Muscle of back (tissue), 11 donors: ENCODE measurements around the gene MRC1. TPM values are rescaled to one million over a fixed set of nuclear protein-coding genes. Genes with fewer than 3 reads are reported as not detected.
A peak's percentile ranks its signal among the peaks of the same experiment; 100 is the strongest.
"Not testable (repeated sequence)": the region's sequence is repeated elsewhere in the genome, so short reads cannot be mapped to it uniquely, and the experiment has no call there.

Experiments
- DNase-seq, 3 donors: peaks; one replicate each; pipeline versions ENCODE4 v3.0.0 to v3.0.0-alpha.2; 2013
- polyA plus RNA-seq, 10 donors: library from polyadenylated mRNA; unstranded; fragments of 120-200 nt; gene quantifications; one replicate each; pipeline ENCODE4 v1.2.1, GENCODE V29; 2013; ENCODE audit not compliant: insufficient read length in 10 of 10

Gene MRC1
- polyA plus RNA-seq, 10 donors, result 12.9 to 18.7 (median 15.9) TPM

- DNase-seq, result no peak
Measured at GRCh38 chr10:17905491-17905890, 96.3 kb downstream of the MRC1 start.

DNA sequence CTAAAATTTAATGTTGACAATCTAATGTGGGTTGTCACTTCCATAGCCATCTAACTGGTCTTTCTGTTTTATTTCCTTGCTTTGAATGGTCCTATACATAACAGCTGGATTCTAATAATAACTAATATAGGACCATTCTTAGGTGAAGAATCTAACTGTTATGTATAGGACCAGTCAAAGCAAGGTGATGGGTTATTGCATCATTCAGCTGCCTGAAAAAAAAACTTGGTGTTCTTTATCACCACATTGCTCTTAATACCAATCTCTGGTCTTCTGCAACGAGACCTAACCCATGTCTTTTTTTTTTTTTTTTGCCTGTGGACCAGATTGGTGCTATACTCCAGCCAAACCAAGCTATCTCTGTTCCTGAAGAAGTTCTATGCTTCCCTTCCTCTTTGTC is 96.9 kb downstream of the MRC1 start:
- DNase-seq, result no peak

- DNase-seq, result no peak
Measured at GRCh38 chr10:17907641-17908040, 98.5 kb downstream of the MRC1 start.

GRCh38 chr10:17910125-17910789 is 101.1 kb downstream of the MRC1 start:
- DNase-seq, result peak; percentile 15 to 52 (median 24)

GRCh38 chr10:17912754-17913153 is 103.6 kb downstream of the MRC1 start:
- no peak for DNase-seq

DNA sequence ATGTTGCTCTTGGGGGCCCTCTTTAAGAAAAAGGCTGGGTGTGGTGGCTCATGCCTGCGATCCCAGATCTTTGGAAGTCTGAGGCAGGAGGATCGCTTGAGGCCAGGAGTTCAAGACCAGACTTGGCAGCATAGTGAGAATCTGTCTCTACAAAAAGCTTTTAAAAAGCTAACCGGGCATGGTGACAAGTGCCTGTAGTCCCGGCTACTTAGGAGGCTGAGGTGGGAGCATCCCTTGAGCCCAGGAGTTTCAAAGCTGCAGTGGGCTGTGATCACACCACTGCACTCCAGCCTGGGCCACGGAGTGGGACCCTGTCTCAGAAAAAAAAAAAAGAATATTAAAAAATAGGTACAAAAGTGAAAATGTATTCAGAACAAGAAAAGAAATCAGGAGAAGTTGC is 104.5 kb downstream of the MRC1 start:
- no peak for DNase-seq

- DNase-seq, result no peak
Measured at GRCh38 chr10:17914169-17915045, 105.3 kb downstream of the MRC1 start.

DNA sequence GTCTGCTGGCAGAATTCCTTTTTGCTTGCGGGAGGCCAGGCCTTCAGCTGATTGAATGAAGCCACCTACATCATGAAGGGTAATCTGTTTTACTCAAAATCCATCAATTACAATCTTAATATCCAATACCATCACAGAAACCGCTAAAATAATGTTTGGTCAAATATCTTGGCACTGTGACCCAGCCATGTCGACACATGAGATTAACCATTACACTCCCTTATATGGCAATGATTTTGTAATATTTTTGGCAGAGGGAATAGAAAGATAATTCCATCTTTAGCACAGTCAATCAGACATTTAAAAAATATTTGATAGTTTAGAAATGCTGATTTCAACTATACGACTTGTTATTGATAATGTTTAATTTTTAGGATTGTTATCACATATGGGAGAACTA is 106.0 kb downstream of the MRC1 start:
- no peak for DNase-seq

- DNase-seq, result no peak
Measured at GRCh38 chr10:17918187-17918903, 109.2 kb downstream of the MRC1 start.

GRCh38 chr10:17921378-17921777 is 112.2 kb downstream of the MRC1 start:
- DNase-seq, result no peak

- peak in 1 of 3 donors; percentile 52 for DNase-seq
Measured at GRCh38 chr10:17923728-17924127, 114.6 kb downstream of the MRC1 start.

- no peak for DNase-seq
Measured at GRCh38 chr10:17943033-17943745, 134.0 kb downstream of the MRC1 start.

DNA sequence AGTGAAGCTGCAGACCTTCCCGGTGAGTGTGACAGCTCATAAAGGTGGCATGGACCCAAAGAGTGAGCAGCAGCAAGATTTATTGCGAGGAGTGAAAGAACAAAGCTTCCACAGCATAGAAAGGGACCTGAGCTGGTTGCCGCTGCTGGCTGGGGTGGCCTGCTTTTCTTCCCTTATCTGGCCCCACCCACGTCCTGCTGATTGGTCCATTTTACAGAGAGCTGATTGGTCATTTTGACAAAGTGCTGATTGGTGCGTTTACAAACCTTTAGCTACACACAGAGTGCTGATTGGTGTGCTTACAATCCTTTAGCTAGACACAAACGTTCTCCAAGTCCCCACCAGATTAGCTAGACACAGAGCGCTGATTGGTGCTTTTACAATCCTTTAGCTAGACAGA is 141.1 kb downstream of the MRC1 start:
- DNase-seq, result not testable (repeated sequence)

DNA sequence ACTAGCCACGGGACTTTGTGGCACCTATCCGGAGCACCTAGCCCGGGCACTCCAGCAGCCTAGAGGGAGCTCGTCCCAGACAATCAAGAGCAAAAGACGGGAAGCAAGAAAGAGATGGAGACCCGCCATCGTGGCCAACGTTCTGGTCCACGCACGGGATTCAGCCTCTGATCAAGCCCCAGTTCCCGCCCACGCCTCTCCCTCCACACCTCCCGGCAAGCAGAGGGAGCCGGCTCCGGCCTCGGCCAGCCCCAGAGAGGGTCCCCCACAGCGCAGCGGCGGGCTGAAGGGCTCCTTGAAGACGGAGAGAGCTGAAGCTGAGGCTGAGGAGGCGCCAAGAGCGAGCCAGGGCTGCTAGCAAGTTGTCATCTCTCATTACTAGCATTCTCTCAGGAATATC is 141.6 kb downstream of the MRC1 start:
- no peak for DNase-seq

DNA sequence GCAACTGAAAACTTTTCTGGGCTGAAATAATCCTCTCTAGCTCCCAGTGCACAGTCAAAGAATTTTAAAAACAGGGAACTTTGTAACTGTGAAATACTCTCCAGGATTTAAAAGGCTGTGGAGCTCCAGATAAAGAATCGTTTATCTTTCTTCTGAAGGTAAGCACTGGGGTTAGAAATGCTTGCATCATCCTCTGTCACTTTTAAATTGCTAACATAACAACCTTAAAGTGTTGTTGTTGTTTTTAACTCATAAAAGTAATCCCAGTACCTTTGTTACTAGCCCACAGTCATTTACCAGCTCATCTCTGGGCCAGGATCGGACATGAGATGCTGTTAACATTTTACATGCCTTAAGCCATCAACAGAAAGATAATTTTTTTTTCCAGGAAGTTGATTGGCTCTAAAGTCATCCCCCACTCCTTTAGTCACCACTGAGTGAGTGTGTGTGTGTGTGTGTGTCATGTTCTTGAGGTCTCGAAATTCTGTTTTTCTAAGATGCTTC is 142.8 kb downstream of the MRC1 start, which contains the start of gene SLC39A12:
Gene SLC39A12, plus strand, starts transcription at position 51 of the 504 bp plus-strand sequence. CDS start 1,359 bp downstream, outside the sequence.
- DNase-seq, result peak in 1 of 3 donors; percentile 43

- DNase-seq, result not testable (repeated sequence)
Measured at GRCh38 chr10:17954372-17954771, 145.2 kb downstream of the MRC1 start.

GRCh38 chr10:17954861-17955260 is 145.7 kb downstream of the MRC1 start:
- peak in 1 of 3 donors; percentile 18 for DNase-seq

- DNase-seq, result no peak
Measured at GRCh38 chr10:17958049-17958448, 148.9 kb downstream of the MRC1 start.

DNA sequence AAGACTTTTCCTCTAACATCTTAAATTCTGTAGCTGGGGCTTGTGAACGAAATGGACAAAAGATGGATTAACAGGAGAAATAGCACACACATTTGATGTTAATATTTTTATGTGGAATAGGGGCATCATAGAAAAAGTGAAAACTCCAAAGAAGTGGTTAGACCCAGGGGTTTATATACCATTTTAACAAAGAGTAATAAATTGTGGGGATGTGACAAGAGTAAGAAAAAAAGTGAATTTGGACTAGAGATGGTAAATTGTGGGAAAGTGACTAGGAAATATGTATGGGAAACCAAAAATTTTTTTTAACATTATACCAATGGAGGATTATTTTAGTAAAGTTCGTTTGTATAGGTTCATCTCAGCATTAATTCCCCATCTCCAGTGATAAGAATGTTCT is 150.7 kb downstream of the MRC1 start:
- no peak for DNase-seq
